Caki2 (cell line): Measurements from ENCODE around the gene CBFA2T2. TPM values are rescaled to one million over a fixed set of nuclear protein-coding genes. Genes with fewer than 3 reads are reported as not detected.

ENCODE experiments used
- DNase-seq: peaks from one replicate; pipeline ENCODE4 v3.0.0-alpha.2; 2015; ENCODE audit warnings: low read depth
- in situ Hi-C: cut with HindIII; loops from 2 replicates; pipeline ENCODE4 v1.10.0; 2016; ENCODE audit warnings: low sequenced_read_pairs, low pct_unique_long_range_greater_than_20kb, mixed read lengths
- total RNA-seq: library from RNA; depleted of rRNA; stranded (reverse); fragments of >200 nt; shearing (Covaris generic); gene quantifications from 2 replicates; pipeline ENCODE4 v1.2.3, GENCODE V29; 2014; ENCODE audit warnings: low replicate concordance

The CBFA2T2 gene
- total RNA-seq, 1 experiment from 2014 or later = 56.1 TPM

GRCh38 chr20:33650753-33651561 is 161.1 kb downstream of the CBFA2T2 start:
- in situ Hi-C loops = no loop called here
- DNase-seq = no peak

- no peak for DNase-seq
- in situ Hi-C loops = no loop called here
Measured at GRCh38 chr20:33651562-33652048, 161.7 kb downstream of the CBFA2T2 start.

GRCh38 chr20:33653218-33653899 is 163.5 kb downstream of the CBFA2T2 start:
- in situ Hi-C loops = no loop called here

GRCh38 chr20:33653900-33654596 is 164.2 kb downstream of the CBFA2T2 start:
- in situ Hi-C loops = no loop called here
- no peak for DNase-seq

More at GRCh38 chr20:33653218-33653899, 163.5 kb downstream of the CBFA2T2 start:
- peak; percentile 73 for DNase-seq

GRCh38 chr20:33654680-33655161 is 164.8 kb downstream of the CBFA2T2 start:
- no peak for DNase-seq
- in situ Hi-C loops = no loop called here

- DNase-seq = no peak
- in situ Hi-C loops = no loop called here
Measured at GRCh38 chr20:33655164-33655563, 165.3 kb downstream of the CBFA2T2 start.

GRCh38 chr20:33656010-33656782 is 166.3 kb downstream of the CBFA2T2 start:
- in situ Hi-C loops = no loop called here
- no peak for DNase-seq

- no peak for DNase-seq
- in situ Hi-C loops = no loop called here
Measured at GRCh38 chr20:33656783-33657703, 167.1 kb downstream of the CBFA2T2 start.

- no peak for DNase-seq
- in situ Hi-C loops = no loop called here
Measured at GRCh38 chr20:33657704-33658095, 167.8 kb downstream of the CBFA2T2 start.

- in situ Hi-C loops = no loop called here
- DNase-seq = no peak
Measured at GRCh38 chr20:33658510-33658909, 168.6 kb downstream of the CBFA2T2 start.

- in situ Hi-C loops = no loop called here
- no peak for DNase-seq
Measured at GRCh38 chr20:33658929-33659328, 169.0 kb downstream of the CBFA2T2 start.

- in situ Hi-C loops = no loop called here
- DNase-seq = no peak
Measured at GRCh38 chr20:33659341-33660034, 169.6 kb downstream of the CBFA2T2 start.

GRCh38 chr20:33660035-33660684 is 170.3 kb downstream of the CBFA2T2 start:
- in situ Hi-C loops = no loop called here
- no peak for DNase-seq

GRCh38 chr20:33660685-33661058 is 170.8 kb downstream of the CBFA2T2 start:
- in situ Hi-C loops = no loop called here
- DNase-seq = no peak

- no peak for DNase-seq
- in situ Hi-C loops = no loop called here
Measured at GRCh38 chr20:33662172-33662571, 172.3 kb downstream of the CBFA2T2 start, which contains the start of gene C20orf144. TSS of gene C20orf144 (plus strand) at chr20:33662327. CDS start at chr20:33662346, 19 bp downstream.
